ENCODE results near the gene HS2ST1. TPM values are rescaled to one million over a fixed set of nuclear protein-coding genes. Genes with fewer than 3 reads are reported as not detected.

HS2ST1 gene
- polyA plus RNA-seq, 3 donors, result 2.6 to 6.0 (median 4.2) TPM

DNA sequence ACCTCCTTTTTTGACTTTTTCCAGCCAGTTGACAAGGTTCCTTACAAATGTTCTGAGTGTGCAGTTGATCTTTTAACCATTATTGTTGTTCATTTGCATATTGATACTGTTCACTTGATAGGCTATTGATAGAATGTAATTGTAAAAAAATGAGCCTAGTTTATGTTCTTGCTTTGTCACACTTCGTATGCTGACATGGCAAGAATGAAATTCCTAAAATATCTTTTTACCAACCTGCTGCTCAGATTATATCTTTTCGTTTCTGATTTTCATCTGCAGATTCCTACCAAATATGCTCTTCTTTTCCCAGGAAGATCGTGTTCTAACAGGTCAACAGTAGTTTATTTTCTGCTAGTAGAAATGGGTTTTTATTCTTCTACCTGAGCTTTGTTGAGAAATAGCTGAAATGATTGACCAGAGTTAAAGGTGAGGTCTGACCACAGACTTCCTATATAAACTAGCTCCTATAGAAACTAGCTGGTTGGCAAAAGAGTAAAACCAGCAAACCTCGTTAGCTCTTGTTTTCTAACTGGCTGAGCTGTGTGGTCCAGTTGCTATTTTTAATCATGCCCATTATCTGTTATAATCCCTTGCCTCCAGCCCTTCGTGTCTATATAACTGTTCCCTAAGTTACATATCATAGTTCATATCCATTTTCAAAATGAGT, 174.8 kb downstream of the HS2ST1 start:
- Mint-ChIP-seq H3K27me3 (ENCODE audit: low read depth in 3 of 3) (peaks cover 0 to 3% (median 0%) of the 10 kb centered on the region in 3 donors), H3K4me1 (peaks cover 6% of the 10 kb centered on the region), H3K27ac (no peak overlapping the region), H3K9me3 (no peaks in the 10 kb centered on the region), H3K4me3 (no peak overlapping the region), H3K36me3 (peaks cover 5% of the 10 kb centered on the region in 2 donors)
- H3K9me3 ChIP-seq (replicated peaks in 1 of 2; ENCODE audit: control insufficient read depth in 1 of 2, insufficient read depth in 1 of 2, low read length in 2 of 2), result no peaks in the 10 kb centered on the region
- H3K79me2 ChIP-seq (ENCODE audit: insufficient read depth, low read length), result no peaks in the 10 kb centered on the region
- no peaks in the 10 kb centered on the region for H3K27me3 ChIP-seq (ENCODE audit: control insufficient read depth in 2 of 2, insufficient read depth in 2 of 2, low read length in 2 of 2)
- H3K4me1 ChIP-seq (ENCODE audit: control insufficient read depth in 1 of 2, insufficient read depth in 2 of 2, low read length in 2 of 2), result peaks cover 0 to 6% of the 10 kb centered on the region in 2 donors
- H2AFZ ChIP-seq (ENCODE audit: insufficient read depth, low read depth, low read length, poor library complexity, severe bottlenecking), result no peak overlapping the region
- DNase-seq, result no peak
- H4K20me1 ChIP-seq (ENCODE audit: insufficient read depth, low read length), result no peaks in the 10 kb centered on the region
- WGBS (ENCODE audit: insufficient coverage), result 31% methylated on average over 2 of the region's 5 CpGs
- no peak overlapping the region for H3K4me3 ChIP-seq (replicated peaks in 1 of 3; ENCODE audit: low read depth in 2 of 3, low read length in 3 of 3)
- TF ChIP-seq, protein P1, sequence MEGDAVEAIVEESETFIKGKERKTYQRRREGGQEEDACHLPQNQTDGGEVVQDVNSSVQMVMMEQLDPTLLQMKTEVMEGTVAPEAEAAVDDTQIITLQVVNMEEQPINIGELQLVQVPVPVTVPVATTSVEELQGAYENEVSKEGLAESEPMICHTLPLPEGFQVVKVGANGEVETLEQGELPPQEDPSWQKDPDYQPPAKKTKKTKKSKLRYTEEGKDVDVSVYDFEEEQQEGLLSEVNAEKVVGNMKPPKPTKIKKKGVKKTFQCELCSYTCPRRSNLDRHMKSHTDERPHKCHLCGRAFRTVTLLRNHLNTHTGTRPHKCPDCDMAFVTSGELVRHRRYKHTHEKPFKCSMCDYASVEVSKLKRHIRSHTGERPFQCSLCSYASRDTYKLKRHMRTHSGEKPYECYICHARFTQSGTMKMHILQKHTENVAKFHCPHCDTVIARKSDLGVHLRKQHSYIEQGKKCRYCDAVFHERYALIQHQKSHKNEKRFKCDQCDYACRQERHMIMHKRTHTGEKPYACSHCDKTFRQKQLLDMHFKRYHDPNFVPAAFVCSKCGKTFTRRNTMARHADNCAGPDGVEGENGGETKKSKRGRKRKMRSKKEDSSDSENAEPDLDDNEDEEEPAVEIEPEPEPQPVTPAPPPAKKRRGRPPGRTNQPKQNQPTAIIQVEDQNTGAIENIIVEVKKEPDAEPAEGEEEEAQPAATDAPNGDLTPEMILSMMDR (IDR thresholded peaks at IDR 0.05), result no peak
- intact Hi-C loops (cut with micrococcal nuclease), result loop anchor here in 1 of 2 donors (10.0 kb wide), 1 partner anchor 254 kb away; no protein-coding TSS in a partner anchor
- no peak overlapping the region for H3K9ac ChIP-seq (ENCODE audit: insufficient read depth, low read length, poor library complexity, severe bottlenecking)
- H3K4me2 ChIP-seq (replicated peaks; ENCODE audit: extremely low read depth, low read length, poor library complexity, severe bottlenecking), result no peak overlapping the region
- H3K36me3 ChIP-seq (replicated peaks in 1 of 2; ENCODE audit: control insufficient read depth in 1 of 2, insufficient read depth in 2 of 2, low read length in 2 of 2), result no peaks in the 10 kb centered on the region
- H3K27ac ChIP-seq (ENCODE audit: low read depth in 1 of 2, low read length in 2 of 2), result no peak overlapping the region

DNA sequence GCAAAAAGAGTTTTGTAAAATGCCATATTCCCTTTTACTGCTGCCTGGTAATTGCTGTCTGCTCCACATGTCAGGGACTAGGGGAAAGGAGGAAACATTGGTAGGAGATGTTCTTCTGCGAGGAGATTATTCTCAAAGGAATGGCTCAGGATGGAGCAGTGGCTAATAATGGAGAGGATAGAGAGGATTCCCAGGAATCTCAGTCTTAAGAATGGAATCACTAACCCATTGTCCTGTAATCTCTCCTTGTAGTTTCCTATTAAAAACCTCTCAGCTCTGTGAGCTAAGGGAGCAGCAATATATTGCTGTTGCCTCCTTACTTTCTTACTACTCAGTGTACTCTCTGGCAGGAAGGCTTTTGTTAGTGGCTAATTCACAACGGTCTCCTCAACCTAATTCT, 175.4 kb downstream of the HS2ST1 start:
- H3K79me2 ChIP-seq (ENCODE audit: insufficient read depth, low read length), result no peaks in the 10 kb centered on the region
- H2AFZ ChIP-seq (ENCODE audit: insufficient read depth, low read depth, low read length, poor library complexity, severe bottlenecking), result no peak overlapping the region
- Mint-ChIP-seq H3K4me1 (peaks cover 6% of the 10 kb centered on the region), H3K27me3 (ENCODE audit: low read depth in 3 of 3) (peaks cover 0 to 3% (median 0%) of the 10 kb centered on the region in 3 donors), H3K27ac (peak overlapping the region in 1 of 7 donors; percentile 15), H3K36me3 (peaks cover 5% of the 10 kb centered on the region in 2 donors), H3K9me3 (no peaks in the 10 kb centered on the region), H3K4me3 (no peak overlapping the region)
- intact Hi-C loops (cut with micrococcal nuclease), result loop anchor here in 1 of 2 donors (10.0 kb wide), 1 partner anchor 255 kb away; no protein-coding TSS in a partner anchor
- H3K4me1 ChIP-seq (ENCODE audit: control insufficient read depth in 1 of 2, insufficient read depth in 2 of 2, low read length in 2 of 2), result peaks cover 0 to 6% of the 10 kb centered on the region in 2 donors
- H4K20me1 ChIP-seq (ENCODE audit: insufficient read depth, low read length), result no peaks in the 10 kb centered on the region
- no peak for DNase-seq
- no peak overlapping the region for H3K4me2 ChIP-seq (replicated peaks; ENCODE audit: extremely low read depth, low read length, poor library complexity, severe bottlenecking)
- H3K9me3 ChIP-seq (replicated peaks in 1 of 2; ENCODE audit: control insufficient read depth in 1 of 2, insufficient read depth in 1 of 2, low read length in 2 of 2), result no peaks in the 10 kb centered on the region
- H3K4me3 ChIP-seq (replicated peaks in 1 of 3; ENCODE audit: low read depth in 2 of 3, low read length in 3 of 3), result no peak overlapping the region
- H3K27ac ChIP-seq (ENCODE audit: low read depth in 1 of 2, low read length in 2 of 2), result no peak overlapping the region
- TF ChIP-seq, protein P1 (IDR thresholded peaks at IDR 0.05), result no peak
- H3K9ac ChIP-seq (ENCODE audit: insufficient read depth, low read length, poor library complexity, severe bottlenecking), result no peak overlapping the region
- no peaks in the 10 kb centered on the region for H3K27me3 ChIP-seq (ENCODE audit: control insufficient read depth in 2 of 2, insufficient read depth in 2 of 2, low read length in 2 of 2)
- no CpG with 5 or more reads among the region's 2 CpGs for WGBS (ENCODE audit: insufficient coverage)
- no peaks in the 10 kb centered on the region for H3K36me3 ChIP-seq (replicated peaks in 1 of 2; ENCODE audit: control insufficient read depth in 1 of 2, insufficient read depth in 2 of 2, low read length in 2 of 2)

Measured in CD14-positive monocyte (primary cell).